Ovary (tissue), 3 donors: Measurements from ENCODE around the gene FAM3A.
"Not testable (repeated sequence)": the region's sequence is repeated elsewhere in the genome, so short reads cannot be mapped to it uniquely, and the experiment has no call there.

ENCODE experiments used
- EP300 ChIP-seq: sonication (generic); formaldehyde crosslinking; IDR thresholded peaks from one replicate; pipeline ENCODE4 v1.6.1; 2017; ENCODE audit warnings: antibody characterized with exemption
- POLR2A ChIP-seq: fragments of 450-650 bp; IDR thresholded peaks from one replicate; pipeline ENCODE4 v1.6.1; 2017; ENCODE audit warnings: antibody characterized with exemption, mild to moderate bottlenecking, moderate library complexity
- TF ChIP-seq, protein P1 (sequence below), 3 donors: fragments of 450-650 bp in 2 of 3; fragments of 200-600 bp in 1 of 3; IDR thresholded peaks; one replicate each; pipeline versions ENCODE4 v1.5.1 to v1.8.0; 2016 to 2022; ENCODE audit warnings: antibody characterized with exemption in 3 of 3, mild to moderate bottlenecking in 1 of 3
- donor health status: DM: no; HTN: no; CAD: no.

DNA sequence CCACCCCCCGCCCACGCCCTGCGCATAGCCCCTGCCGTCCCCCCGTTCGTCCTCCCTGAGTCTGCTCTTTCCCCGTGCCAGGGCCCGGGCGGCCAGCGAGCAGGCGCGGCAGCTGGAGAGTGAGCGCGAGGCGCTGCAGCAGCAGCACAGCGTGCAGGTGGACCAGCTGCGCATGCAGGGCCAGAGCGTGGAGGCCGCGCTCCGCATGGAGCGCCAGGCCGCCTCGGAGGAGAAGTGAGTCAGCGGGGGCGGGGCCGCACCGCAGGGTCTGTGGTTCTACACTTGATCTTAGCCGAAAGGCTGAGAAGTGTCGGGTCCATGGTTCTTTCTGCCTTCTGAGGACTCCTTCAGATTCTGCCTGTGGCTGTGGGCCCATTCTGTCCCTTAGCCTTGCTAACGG lies 44.3 kb upstream of the FAM3A start:
- not testable (repeated sequence) for TF ChIP-seq POLR2A, EP300
- TF ChIP-seq, protein P1, sequence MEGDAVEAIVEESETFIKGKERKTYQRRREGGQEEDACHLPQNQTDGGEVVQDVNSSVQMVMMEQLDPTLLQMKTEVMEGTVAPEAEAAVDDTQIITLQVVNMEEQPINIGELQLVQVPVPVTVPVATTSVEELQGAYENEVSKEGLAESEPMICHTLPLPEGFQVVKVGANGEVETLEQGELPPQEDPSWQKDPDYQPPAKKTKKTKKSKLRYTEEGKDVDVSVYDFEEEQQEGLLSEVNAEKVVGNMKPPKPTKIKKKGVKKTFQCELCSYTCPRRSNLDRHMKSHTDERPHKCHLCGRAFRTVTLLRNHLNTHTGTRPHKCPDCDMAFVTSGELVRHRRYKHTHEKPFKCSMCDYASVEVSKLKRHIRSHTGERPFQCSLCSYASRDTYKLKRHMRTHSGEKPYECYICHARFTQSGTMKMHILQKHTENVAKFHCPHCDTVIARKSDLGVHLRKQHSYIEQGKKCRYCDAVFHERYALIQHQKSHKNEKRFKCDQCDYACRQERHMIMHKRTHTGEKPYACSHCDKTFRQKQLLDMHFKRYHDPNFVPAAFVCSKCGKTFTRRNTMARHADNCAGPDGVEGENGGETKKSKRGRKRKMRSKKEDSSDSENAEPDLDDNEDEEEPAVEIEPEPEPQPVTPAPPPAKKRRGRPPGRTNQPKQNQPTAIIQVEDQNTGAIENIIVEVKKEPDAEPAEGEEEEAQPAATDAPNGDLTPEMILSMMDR (IDR thresholded peaks at IDR 0.05): not testable (repeated sequence)
